ENCODE measurements around the gene DGKI.

DGKI gene

DNA sequence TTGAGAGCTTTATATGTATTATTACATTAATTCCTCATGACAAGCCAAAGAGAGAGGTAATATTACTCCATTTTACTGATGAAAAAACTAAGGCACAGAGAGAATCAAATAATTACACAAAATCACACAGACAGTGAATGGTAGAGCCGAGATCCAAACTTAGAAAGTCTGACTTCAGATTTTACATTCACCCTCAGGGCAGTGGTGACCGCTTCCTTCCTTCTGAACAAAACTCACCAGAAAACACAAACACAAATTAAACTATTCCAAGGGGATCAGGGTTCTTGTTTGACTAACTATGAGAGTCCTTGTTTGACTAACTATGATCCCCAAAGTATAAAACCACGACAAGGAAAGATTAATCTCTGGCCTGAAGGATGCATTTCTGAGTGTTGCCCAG is 435.3 kb downstream of the DGKI start:
- DNase-seq (ENCODE audit: low read depth in 2 of 2), result no peak

DNA sequence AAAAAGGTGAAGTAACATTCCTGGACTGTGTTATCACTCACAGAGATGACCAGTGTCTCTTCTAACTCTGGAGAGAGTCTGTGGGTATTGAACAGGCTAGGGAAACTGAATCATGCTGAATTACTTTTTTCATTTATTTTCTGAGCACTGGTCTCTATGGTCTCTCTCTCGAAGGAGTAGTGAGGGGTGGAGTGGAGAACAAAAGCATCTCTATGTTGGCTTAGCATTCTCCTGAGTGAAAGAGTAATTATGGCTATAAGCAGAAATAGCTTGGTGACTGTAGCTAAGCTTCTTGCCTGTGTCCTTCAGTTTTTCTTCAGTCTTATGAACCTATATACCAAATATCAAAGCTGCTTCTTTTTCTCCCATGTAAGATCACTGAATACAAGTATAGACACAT is 438.6 kb downstream of the DGKI start:
- no peak for DNase-seq (ENCODE audit: low read depth in 2 of 2)

DNA sequence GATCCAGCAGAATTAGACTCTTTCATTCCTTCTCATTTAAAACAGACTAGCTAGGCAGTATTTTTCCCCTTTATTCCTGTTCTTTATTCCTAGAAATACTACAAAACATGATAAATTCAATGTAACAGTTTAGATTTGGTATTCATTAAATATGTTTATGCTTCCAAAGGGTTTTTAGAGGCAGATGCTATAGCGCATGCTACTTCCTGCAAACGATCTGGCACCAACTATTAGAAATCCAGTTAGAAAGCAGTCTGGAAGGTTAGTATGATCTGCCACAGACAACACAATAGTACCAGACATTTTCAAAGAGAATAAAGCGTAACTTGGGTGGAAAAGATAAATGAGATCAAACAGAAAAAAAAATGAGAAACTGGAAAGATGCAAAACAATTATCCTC is 439.7 kb downstream of the DGKI start:
- no peak for DNase-seq (ENCODE audit: low read depth in 2 of 2)

DNA sequence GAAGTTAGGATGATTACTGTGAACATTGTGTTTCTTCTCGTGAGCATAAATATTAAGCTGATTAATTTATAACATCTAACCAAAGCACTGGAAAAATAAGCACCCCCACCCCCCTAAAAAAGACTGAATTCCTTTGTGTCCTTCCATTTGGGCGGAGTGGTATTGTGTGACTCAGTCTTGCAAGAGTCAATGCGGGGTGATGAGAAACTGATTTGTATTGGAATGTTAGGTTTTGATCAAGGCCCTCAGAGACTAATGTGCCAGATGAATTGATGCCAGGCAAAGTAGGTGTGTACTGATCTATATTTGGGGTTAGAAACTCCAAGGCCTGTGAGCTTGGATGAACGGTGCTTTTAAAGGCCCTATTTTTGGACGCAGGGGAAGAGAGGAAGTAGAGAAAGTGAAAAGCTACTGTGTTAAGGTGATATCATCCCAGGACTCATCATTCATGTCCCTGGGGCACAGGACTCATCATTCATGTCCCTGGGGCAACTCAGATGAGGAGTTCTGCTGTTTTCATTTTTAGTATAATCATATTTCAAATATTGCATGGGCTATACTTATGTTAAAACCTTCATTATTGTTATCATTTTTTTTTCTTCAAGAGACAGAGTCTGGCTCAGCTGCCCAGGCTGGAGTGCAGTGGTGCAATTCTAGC is 442.0 kb downstream of the DGKI start:
- DNase-seq (ENCODE audit: low read depth in 2 of 2), result no peak

DNA sequence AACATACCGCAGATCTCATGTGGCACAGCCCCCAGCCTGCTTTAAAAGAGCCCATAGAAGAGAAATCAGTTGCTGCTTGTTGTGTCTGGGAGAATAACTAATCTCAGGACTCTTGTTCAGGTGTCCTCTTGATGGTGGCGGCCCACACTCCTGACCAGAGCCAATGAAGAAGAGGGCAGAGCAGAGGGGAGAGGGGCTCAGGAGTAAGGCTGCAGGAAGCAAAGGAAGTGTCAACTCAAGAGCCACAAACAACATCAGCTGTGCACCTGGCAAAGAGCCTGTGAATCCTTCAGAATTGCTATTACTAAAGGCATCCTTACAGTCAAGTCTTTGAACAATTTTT is 443.4 kb downstream of the DGKI start:
- DNase-seq (ENCODE audit: low read depth in 2 of 2), result no peak

DNA sequence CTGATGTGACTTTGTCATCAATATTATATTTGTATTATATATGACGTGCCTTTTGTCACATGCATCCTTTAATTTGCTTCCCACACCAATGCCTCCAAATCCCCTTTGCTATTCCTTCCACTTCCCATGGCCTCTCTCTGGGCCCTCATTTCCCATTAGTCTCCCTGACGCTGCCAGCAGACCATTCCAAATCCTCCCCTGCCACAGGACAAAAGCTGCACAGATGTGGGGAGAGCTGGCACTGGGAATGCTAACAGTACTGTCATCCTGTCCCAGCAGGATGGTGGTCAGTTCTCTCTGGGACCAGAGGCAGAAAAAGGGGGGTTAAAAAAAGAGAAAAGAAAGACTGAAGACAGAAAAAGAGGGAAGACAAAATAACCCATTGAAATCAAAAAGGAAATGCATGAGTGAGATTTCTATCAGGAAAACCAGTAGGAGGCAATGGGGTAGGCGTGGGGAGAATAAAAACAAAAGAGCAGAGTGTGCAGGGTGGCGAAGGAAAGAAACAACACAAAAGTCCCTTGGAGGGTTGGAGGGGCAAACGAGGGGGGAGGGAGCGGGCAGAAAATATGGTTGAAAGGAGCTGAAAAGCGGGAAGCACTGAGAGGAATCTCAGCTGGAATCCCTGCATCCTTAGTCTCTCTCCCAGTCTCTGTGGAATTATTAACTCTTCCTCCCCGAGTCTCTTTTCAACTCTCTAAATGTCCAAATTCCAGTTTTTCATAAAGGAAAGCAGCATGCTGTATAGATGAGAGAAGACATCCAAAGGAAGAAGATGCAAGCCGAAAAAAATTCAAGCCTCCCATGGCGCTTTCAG is 444.0 kb downstream of the DGKI start:
- DNase-seq (ENCODE audit: low read depth in 2 of 2), result no peak

DNA sequence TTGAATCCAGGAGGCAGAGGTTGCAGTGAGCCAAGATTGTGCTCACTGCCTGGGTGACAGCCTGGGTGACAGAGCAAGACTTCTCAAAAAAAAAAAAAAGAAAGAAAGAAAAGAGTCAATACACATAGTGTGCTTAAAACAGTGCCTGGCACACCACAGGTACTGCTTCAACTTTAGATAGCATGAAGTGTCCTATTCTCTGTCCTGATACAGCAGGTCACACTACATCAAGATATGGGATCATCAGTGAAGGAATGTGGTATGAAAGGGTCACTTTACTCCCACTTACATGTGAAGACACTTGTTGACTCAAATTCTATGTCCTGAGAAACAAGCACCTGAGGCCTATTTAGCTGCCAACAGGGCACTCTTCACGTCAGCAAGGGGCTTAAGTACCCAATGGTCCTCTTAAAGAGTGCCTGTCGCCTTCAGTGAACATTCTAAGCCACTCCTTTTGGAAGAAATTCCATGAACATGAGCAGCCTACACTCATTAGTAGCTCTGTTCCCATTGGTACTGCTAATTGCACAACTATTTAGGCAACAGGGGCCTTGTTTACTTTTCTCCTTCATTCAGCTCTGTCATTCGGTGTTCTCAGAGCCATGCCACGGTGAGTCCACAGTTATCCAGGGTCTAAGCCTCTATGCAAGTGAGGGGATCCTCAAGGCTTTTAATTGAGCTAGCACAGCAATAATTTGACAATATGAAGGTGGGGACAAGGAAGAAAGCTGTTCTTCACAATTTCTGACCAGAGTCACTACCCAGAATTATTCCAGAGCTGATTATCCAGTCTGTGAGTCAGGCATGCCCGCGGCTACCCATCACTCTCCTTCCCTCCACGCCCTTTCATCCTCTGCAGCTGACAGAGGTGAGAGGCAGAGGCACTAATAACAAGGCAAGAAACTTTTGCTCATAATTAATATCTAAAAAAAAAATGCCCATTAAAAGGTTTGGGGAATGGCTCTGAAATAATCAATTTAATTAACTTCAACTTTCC is 446.6 kb downstream of the DGKI start:
- no peak for DNase-seq (ENCODE audit: low read depth in 2 of 2)

DNA sequence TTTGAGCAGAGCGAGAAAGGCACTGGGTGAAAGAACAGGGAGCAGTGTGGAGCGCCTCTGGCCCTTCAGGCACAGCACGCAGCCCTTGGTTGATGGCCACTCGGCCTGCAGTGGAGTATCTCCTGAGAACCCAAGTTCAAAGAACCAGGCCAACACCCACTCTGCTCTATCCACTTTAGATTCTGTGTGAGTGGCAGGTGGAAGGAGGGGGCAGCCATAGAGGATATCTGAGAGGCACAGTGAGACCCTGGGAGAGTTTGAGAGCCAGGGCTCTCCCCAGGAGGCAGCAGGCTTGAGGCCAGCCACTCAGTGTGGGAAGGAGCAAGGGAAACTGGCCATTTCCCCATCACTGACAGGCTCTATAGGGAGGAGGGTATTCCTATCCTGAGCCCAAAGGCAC is 450.7 kb downstream of the DGKI start:
- DNase-seq (ENCODE audit: low read depth in 2 of 2), result no peak

DNA sequence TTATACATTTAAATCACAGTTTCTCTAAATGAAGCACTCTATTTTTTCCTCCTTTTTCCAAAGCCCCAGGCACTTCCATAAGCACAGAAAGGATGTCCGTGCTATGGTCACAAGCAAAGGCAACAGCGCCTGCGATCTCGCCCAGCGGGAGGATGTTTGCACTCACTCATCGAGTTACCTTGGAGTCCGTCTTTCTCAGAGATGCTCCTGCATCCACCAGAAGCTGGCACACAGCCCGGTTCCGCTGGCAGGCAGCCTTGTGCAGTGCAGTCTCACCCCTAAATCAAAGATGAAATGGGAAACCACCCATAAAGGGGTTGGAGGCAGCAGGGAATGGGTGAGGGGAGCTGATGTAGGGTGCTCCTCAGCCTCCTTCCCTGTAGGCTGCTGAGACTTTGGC is 451.4 kb downstream of the DGKI start:
- no peak for DNase-seq (ENCODE audit: low read depth in 2 of 2)

DNA sequence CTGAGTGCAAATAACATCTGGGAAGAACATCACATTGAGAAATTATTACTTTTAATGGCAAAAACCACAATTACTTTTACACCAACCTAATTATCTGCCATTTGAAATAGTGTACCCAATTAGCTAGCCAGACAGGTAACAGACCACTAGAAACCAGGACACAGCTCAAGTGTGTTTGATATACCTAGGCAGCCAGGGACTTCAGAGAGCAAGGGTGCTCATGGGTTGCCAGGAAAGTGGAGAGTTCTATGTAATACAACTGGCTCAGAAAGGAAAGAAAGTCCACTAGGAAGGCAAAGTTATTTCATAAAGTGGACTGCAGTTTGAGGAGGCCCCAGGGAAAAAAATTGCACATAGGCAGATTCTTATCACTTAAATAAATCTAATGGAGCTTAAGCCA is 453.2 kb downstream of the DGKI start:
- DNase-seq (ENCODE audit: low read depth in 2 of 2), result no peak

DNA sequence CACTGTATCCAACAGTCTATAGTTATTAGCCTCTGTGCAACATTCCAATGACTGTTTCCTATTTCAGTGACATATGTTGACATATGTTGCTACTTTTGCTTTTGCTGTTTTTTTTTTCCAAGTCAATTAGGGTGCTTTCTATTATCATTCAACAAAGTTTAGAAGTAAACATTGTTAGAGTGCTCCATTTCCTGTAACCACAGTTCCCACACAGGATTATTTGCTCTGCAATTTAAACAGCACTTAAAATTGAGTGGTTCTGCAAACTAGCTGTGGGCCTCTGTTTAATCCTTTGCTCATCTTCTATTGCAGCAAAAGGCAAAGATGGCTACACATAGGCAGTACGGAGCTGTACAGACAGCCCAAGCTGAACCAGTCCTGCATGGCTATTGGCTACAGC is 456.7 kb downstream of the DGKI start:
- no peak for DNase-seq (ENCODE audit: low read depth in 2 of 2)

DNA sequence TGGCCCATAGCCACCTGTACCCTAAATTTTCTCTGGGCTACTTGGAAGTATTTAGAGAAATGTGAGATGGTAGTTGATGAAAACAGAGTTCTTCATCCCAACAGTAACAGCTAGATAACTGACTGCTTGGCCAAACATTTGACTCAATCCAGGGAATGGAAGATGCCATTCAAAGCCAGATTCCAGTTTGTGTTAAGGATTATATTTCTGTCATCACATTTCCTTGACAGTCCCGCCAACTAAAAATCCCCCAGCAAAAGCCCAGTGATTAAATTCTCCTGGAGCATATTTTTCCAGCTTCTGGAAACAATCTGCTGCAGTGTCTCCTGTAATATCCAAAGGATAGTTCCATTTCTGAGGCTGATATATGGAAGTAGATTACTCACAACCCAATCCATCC is 457.9 kb downstream of the DGKI start:
- no peak for DNase-seq (ENCODE audit: low read depth in 2 of 2)

DNA sequence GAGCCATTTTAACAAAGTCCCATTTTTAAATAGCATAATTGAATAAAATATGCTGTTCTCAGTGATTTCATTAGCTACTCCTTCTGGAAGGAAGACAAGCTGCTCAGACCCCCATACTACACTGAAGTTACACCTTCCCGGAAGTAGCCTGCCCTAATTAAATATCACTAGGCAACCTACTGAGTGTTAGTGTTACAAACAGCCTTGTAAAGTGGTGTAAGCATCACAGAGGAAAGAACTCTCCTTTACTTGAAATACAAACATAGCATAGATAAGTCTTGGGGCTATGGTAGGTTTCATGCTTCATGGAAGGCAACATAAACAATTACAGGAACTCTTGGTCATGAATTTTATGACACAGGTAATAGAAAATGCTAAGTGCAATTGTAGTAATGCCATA is 459.8 kb downstream of the DGKI start:
- DNase-seq (ENCODE audit: low read depth in 2 of 2), result no peak

DNA sequence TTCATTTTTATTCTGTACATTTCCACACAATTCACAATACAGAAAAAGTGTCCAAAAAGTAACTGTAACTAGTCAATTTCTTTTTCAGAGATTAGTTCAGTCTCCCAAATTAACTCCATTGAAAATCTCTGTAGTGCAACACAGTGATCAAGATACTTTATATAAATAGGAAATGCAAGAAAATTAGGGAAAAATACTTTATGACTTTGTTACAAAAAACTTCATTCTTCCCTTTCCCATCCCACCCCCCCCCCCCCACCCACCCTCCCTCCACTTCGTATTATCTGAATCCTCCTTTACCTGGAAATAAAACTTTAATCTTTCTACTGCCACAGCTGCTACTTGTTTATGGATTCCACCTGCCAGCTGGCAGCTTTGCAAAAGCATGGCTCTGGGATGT is 465.7 kb downstream of the DGKI start:
- no peak for DNase-seq (ENCODE audit: low read depth in 2 of 2)

DNA sequence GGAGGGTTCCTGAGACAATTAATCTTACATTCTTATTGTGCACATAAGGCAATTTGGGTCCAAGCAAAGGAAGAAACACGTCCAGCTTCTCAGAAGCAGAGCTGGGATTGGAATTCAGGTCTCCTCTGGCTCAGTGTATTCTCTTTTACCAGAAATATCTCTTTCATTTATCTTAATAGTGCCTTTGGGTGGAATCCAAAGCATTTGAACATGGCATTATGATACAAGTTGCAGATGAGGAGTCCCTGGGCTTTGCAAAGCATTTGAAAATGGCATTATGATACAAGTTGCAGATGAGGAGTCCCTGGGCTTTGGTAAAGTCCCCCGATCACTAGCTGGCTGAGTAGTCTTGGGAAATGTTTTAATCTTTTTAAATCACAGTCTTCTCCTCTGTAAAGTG is 473.3 kb downstream of the DGKI start:
- DNase-seq (ENCODE audit: low read depth in 2 of 2), result no peak

DNA sequence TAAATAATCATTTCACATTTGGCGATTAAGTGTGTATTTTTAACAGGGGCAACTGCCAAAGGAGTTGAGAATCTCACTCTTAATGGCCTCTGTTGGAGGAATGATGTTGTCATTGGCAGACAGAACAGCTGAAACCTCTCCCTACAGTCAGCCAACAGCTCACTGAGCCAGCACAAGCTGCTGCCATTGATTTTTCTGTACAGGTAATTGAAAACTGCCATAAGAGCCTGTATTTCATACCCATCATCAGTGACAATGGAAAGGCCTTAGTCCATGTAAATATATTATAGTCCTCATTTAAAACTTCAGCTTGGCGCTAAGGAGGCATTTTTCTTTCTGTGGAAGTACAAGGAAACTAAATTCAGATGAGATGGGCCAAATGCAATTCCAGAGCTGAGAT is 475.2 kb downstream of the DGKI start:
- DNase-seq (ENCODE audit: low read depth in 2 of 2), result no peak

DNA sequence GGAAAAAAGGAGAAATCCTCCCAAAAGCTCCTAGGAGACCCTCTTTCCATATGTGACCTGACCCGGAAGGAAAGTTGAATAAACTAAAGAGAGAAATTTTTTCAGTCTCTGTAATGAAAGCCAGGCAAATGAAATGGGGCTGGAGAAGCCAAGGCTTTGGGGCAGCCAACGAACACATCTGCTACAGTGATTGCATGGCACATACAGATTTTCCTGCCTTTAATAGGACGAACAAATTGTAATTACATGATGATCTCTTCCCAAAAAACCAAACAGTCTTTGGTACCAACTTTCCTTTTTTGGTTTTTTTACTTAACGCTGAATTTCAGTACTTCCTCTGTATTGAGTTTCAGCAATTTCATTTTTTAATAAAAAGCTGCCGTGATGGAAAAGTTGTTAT is 479.8 kb downstream of the DGKI start:
- no peak for DNase-seq (ENCODE audit: low read depth in 2 of 2)

DNA sequence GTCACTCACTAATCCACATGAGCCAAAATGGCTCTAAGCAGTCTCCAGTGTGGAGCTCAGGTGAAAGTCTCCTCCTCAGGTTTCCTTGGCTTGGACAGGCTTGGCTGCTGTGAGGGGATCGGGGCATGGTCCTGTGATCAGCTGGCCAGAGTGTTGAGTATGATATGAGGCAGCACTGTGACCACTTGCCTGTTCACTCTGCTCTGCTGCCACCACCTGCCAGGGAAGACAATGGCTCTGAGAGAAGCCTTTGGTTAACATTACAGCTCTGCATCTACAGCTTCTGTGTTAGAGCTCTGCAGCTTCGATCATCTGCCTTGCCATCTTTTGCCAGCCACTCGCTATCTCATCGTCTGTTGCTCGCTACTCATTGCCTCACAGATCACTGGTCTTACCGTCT is 483.1 kb downstream of the DGKI start:
- DNase-seq (ENCODE audit: low read depth in 2 of 2), result no peak

DNA sequence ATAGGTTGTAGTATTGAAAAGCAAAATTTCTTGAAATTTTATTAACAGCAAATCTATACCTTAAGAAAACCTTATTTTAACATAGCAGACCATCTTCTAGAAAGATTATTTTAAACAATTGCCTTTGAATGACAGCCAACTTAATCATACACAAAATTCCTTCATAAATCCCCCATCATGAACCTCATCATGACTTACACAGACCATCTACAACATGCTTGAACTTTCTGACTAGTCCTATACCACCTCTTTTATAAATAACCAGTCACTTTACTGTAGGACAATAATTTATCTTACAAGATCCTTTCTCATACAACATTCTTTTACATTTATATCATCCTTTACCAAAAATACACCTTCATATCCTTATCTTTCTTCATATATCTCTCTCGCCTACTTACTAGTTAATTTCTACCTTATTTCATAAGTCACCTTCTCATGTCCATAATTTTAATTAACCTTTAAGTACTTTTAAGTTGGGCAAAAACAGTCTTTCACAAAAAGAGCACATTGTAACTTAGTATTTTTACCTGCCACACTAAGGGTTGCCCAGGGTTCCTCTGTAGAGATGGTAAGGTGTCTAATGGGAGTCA is 486.6 kb downstream of the DGKI start:
- no peak for DNase-seq (ENCODE audit: low read depth in 2 of 2)

DNA sequence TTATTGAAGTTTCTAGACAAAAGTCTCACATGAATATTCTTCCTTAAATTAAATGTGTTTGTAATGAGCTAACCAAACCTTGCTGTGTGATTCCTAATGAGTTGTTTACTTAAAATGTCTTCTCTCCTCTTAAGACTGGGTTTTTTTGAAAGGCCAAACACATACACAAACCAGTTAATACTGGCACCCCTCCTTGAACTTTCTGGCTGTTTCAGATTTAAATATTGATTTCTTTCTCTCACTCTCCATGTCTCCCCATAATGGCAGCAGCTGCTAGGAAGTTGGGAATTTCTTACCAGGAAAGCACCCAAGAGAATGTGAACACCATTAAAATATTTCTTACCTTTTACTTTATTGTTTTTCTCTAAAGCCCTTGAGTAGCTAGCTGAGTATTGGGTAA is 491.8 kb downstream of the DGKI start:
- no peak for DNase-seq (ENCODE audit: low read depth in 2 of 2)

DNA sequence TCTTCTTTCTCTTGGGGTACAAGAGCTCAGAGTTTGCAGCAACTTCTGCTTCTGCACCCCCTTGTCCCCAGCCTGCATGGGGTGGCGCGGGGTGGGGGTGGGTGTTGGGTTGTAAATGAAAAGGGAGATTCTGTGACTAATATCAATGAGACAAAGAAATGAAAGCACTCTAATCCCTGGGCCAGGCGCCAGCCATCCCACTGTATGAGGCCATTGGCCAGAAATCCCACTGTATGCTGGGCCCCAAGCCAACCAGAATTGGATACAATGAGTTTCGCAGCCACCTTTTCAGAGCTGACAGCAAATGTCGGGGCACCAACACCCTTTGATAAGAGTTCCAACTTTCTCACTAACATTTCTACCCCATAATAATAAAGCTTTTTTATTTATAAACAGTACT is 492.4 kb downstream of the DGKI start:
- DNase-seq (ENCODE audit: low read depth in 2 of 2), result no peak

DNA sequence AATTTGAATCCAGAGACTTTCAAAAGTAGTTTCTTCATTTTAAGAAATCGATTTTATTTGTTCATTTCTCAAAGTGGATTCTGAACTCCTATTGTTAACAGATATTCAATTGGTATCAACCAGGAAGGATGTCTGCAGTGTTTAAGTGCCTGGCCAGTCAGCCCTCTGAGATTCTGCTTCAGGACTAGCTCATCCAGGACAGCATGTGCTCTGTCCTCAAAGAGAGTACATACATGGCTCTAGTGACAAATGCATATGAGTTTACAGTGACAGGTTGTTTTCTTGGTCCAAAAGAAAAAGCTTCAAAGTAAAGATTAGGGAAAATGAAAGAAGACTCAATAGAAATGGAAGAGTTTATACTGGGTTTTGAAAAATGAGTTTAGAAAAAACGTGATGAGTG is 494.8 kb downstream of the DGKI start:
- no peak for DNase-seq (ENCODE audit: low read depth in 2 of 2)
